ENCODE data around the gene ATG101.

Gene ATG101

GRCh38 chr12:52057638-52058576 is 11.9 kb upstream of the ATG101 start:
- no peak for DNase-seq (ENCODE audit: low spot score)

- no peak for DNase-seq (ENCODE audit: low spot score)
Observed at GRCh38 chr12:52058631-52059361, 11.0 kb upstream of the ATG101 start.

- no peak for DNase-seq (ENCODE audit: low spot score)
Observed at GRCh38 chr12:52059582-52060497, 9.9 kb upstream of the ATG101 start.

- DNase-seq (ENCODE audit: low spot score): no peak
Observed at GRCh38 chr12:52060498-52061177, 9.1 kb upstream of the ATG101 start.

- DNase-seq (ENCODE audit: low spot score): no peak
Observed at GRCh38 chr12:52061470-52062166, 8.2 kb upstream of the ATG101 start.

- no peak for DNase-seq (ENCODE audit: low spot score)
Observed at GRCh38 chr12:52062167-52063081, 7.4 kb upstream of the ATG101 start.

- DNase-seq (ENCODE audit: low spot score): no peak
Observed at GRCh38 chr12:52063082-52063924, 6.5 kb upstream of the ATG101 start.

GRCh38 chr12:52063981-52064649 is 5.7 kb upstream of the ATG101 start:
- DNase-seq (ENCODE audit: low spot score): no peak

- no peak for DNase-seq (ENCODE audit: low spot score)
Observed at GRCh38 chr12:52066346-52067080, 3.3 kb upstream of the ATG101 start.

- DNase-seq (ENCODE audit: low spot score): no peak
Observed at GRCh38 chr12:52067081-52067374, 2.8 kb upstream of the ATG101 start.

- no peak for DNase-seq (ENCODE audit: low spot score)
Observed at GRCh38 chr12:52070185-52070925, 577 bp downstream of the ATG101 start.

- DNase-seq (ENCODE audit: low spot score): no peak
Observed at GRCh38 chr12:52073531-52074381, 4.0 kb downstream of the ATG101 start.

- no peak for DNase-seq (ENCODE audit: low spot score)
Observed at GRCh38 chr12:52074971-52075724, 5.4 kb downstream of the ATG101 start.

GRCh38 chr12:52076811-52077210 is 7.0 kb downstream of the ATG101 start:
- DNase-seq (ENCODE audit: low spot score): no peak

GRCh38 chr12:52078276-52078675 is 8.5 kb downstream of the ATG101 start:
- DNase-seq (ENCODE audit: low spot score): no peak
